CD4-positive, alpha-beta T cell treated with Interleukin-2 at 100 ng/mL for 4 hours (primary cell): ENCODE measurements around the gene KCNC4.

Source experiments
- DNase-seq: peaks from one replicate; pipeline ENCODE4 v3.0.0-alpha.2; 2020; ENCODE audit warnings: low spot score

Gene KCNC4

GRCh38 chr1:110209715-110210603, at the start of gene KCNC4:
Gene KCNC4 (plus strand): TSS chr1:110210314. CDS start chr1:110211500, 1,186 bp downstream.
- DNase-seq, result peak; percentile 94

GRCh38 chr1:110160538-110161100, 49.5 kb upstream of the KCNC4 start:
- no peak for DNase-seq

GRCh38 chr1:110161165-110161564, 48.9 kb upstream of the KCNC4 start:
- no peak for DNase-seq

GRCh38 chr1:110161849-110162248, 48.3 kb upstream of the KCNC4 start:
- DNase-seq, result no peak

- DNase-seq, result no peak
Measured at GRCh38 chr1:110163591-110163990, 46.5 kb upstream of the KCNC4 start.

GRCh38 chr1:110164725-110165350, 45.3 kb upstream of the KCNC4 start:
- DNase-seq, result no peak

GRCh38 chr1:110165761-110166231, 44.3 kb upstream of the KCNC4 start:
- DNase-seq, result no peak

GRCh38 chr1:110166861-110167260, 43.3 kb upstream of the KCNC4 start:
- no peak for DNase-seq

- no peak for DNase-seq
Measured at GRCh38 chr1:110170766-110171733, 39.1 kb upstream of the KCNC4 start.

- DNase-seq, result no peak
Measured at GRCh38 chr1:110172001-110172400, 38.1 kb upstream of the KCNC4 start.

GRCh38 chr1:110173466-110174105, 36.5 kb upstream of the KCNC4 start:
- DNase-seq, result no peak

- DNase-seq, result no peak
Measured at GRCh38 chr1:110174961-110175360, 35.2 kb upstream of the KCNC4 start.

- DNase-seq, result no peak
Measured at GRCh38 chr1:110176299-110176956, 33.7 kb upstream of the KCNC4 start.

GRCh38 chr1:110177775-110178174, 32.3 kb upstream of the KCNC4 start:
- DNase-seq, result no peak

GRCh38 chr1:110183642-110184167, 26.4 kb upstream of the KCNC4 start:
- no peak for DNase-seq

GRCh38 chr1:110184446-110184845, 25.7 kb upstream of the KCNC4 start:
- no peak for DNase-seq

GRCh38 chr1:110185181-110185580, 24.9 kb upstream of the KCNC4 start:
- DNase-seq, result no peak

GRCh38 chr1:110186558-110186957, 23.6 kb upstream of the KCNC4 start:
- DNase-seq, result no peak

GRCh38 chr1:110187139-110187890, 22.8 kb upstream of the KCNC4 start:
- DNase-seq, result no peak
